ENCODE measurements around the gene UBE3C.
"Not testable (repeated sequence)": the region's sequence is repeated elsewhere in the genome, so short reads cannot be mapped to it uniquely, and the experiment has no call there.

Gene UBE3C

GRCh38 chr7:157125376-157126223, 13.1 kb upstream of the UBE3C start:
- no peak overlapping the region for H4K5ac ChIP-seq (ENCODE audit: low read length)
- H3K4ac ChIP-seq (ENCODE audit: low read depth, low read length) = no peak overlapping the region
- no peaks in the 10 kb centered on the region for H3K79me1 ChIP-seq (ENCODE audit: low read length)
- H3K27me3 ChIP-seq (ENCODE audit: insufficient read depth, low read length, poor library complexity) = no peaks in the 10 kb centered on the region
- H3K56ac ChIP-seq (ENCODE audit: low read length) = no peak overlapping the region
- H3K4me1 ChIP-seq (ENCODE audit: control insufficient read depth, low read depth, low read length) = no peaks in the 10 kb centered on the region
- DNase-seq = no peak
- H3K4me2 ChIP-seq (ENCODE audit: low read length) = no peak overlapping the region
- H3K79me2 ChIP-seq (ENCODE audit: control insufficient read depth, insufficient read depth, low read length) = no peaks in the 10 kb centered on the region
- H3K4me3 ChIP-seq (ENCODE audit: low read length) = no peak overlapping the region
- no peak overlapping the region for H2BK15ac ChIP-seq (replicated peaks; ENCODE audit: low read depth)
- no peak overlapping the region for H3K9ac ChIP-seq (ENCODE audit: low read length)
- no peak overlapping the region for H3K18ac ChIP-seq (ENCODE audit: low read length)
- H2BK120ac ChIP-seq (ENCODE audit: low read depth, low read length) = no peak overlapping the region
- no CpG with 5 or more reads among the region's 26 CpGs for WGBS (ENCODE audit: extremely low coverage, insufficient coverage, low lambda C conversion rate)
- H3K36me3 ChIP-seq (ENCODE audit: control insufficient read depth, insufficient read depth, low read length) = no peaks in the 10 kb centered on the region
- H3K23ac ChIP-seq (ENCODE audit: low read length) = no peak overlapping the region
- no peak overlapping the region for H2AK5ac ChIP-seq (ENCODE audit: low read length)
- no peak overlapping the region for H2BK5ac ChIP-seq (ENCODE audit: low read length)
- no peak overlapping the region for H3K27ac ChIP-seq (ENCODE audit: low read depth, low read length)
- H4K8ac ChIP-seq (ENCODE audit: low read depth, low read length) = no peak overlapping the region

- no peaks in the 10 kb centered on the region for H3K36me3 ChIP-seq (ENCODE audit: control insufficient read depth, insufficient read depth, low read length)
- WGBS (ENCODE audit: extremely low coverage, insufficient coverage, low lambda C conversion rate) = no CpG with 5 or more reads among the region's 11 CpGs
- no peak overlapping the region for H2BK5ac ChIP-seq (ENCODE audit: low read length)
- no peak overlapping the region for H3K56ac ChIP-seq (ENCODE audit: low read length)
- H4K5ac ChIP-seq (ENCODE audit: low read length) = no peak overlapping the region
- H3K27me3 ChIP-seq (ENCODE audit: insufficient read depth, low read length, poor library complexity) = no peaks in the 10 kb centered on the region
- no peak overlapping the region for H3K4me3 ChIP-seq (ENCODE audit: low read length)
- no peak overlapping the region for H2AK5ac ChIP-seq (ENCODE audit: low read length)
- no peaks in the 10 kb centered on the region for H3K79me2 ChIP-seq (ENCODE audit: control insufficient read depth, insufficient read depth, low read length)
- no peak overlapping the region for H3K23ac ChIP-seq (ENCODE audit: low read length)
- no peak overlapping the region for H3K9ac ChIP-seq (ENCODE audit: low read length)
- no peak for DNase-seq
- no peak overlapping the region for H3K4me2 ChIP-seq (ENCODE audit: low read length)
- no peak overlapping the region for H3K18ac ChIP-seq (ENCODE audit: low read length)
- H3K27ac ChIP-seq (ENCODE audit: low read depth, low read length) = no peak overlapping the region
- H3K4me1 ChIP-seq (ENCODE audit: control insufficient read depth, low read depth, low read length) = no peaks in the 10 kb centered on the region
- H2BK120ac ChIP-seq (ENCODE audit: low read depth, low read length) = no peak overlapping the region
- H3K4ac ChIP-seq (ENCODE audit: low read depth, low read length) = no peak overlapping the region
- H2BK15ac ChIP-seq (replicated peaks; ENCODE audit: low read depth) = no peak overlapping the region
- H3K79me1 ChIP-seq (ENCODE audit: low read length) = no peaks in the 10 kb centered on the region
- H4K8ac ChIP-seq (ENCODE audit: low read depth, low read length) = no peak overlapping the region
Measured at GRCh38 chr7:157126921-157127320, 11.8 kb upstream of the UBE3C start.

- Histone ChIP-seq H3K79me1 (ENCODE audit: low read length) (no peaks in the 10 kb centered on the region), H3K23ac (ENCODE audit: low read length) (no peak overlapping the region), H4K5ac (ENCODE audit: low read length) (no peak overlapping the region), H3K56ac (ENCODE audit: low read length) (no peak overlapping the region), H3K4ac (ENCODE audit: low read depth, low read length) (no peak overlapping the region), H3K9ac (ENCODE audit: low read length) (no peak overlapping the region), H2BK120ac (ENCODE audit: low read depth, low read length) (no peak overlapping the region), H3K36me3 (ENCODE audit: control insufficient read depth, insufficient read depth, low read length) (no peaks in the 10 kb centered on the region), H3K27me3 (ENCODE audit: insufficient read depth, low read length, poor library complexity) (no peaks in the 10 kb centered on the region), H2BK15ac (replicated peaks; ENCODE audit: low read depth) (no peak overlapping the region), H3K4me2 (ENCODE audit: low read length) (no peak overlapping the region), H3K4me1 (ENCODE audit: control insufficient read depth, low read depth, low read length) (no peaks in the 10 kb centered on the region), H3K79me2 (ENCODE audit: control insufficient read depth, insufficient read depth, low read length) (no peaks in the 10 kb centered on the region), H4K8ac (ENCODE audit: low read depth, low read length) (no peak overlapping the region), H2BK5ac (ENCODE audit: low read length) (no peak overlapping the region), H3K4me3 (ENCODE audit: low read length) (no peak overlapping the region), H3K18ac (ENCODE audit: low read length) (no peak overlapping the region), H2AK5ac (ENCODE audit: low read length) (no peak overlapping the region), H3K27ac (ENCODE audit: low read depth, low read length) (no peak overlapping the region)
- DNase-seq = no peak
- no CpG with 5 or more reads among the region's 10 CpGs for WGBS (ENCODE audit: extremely low coverage, insufficient coverage, low lambda C conversion rate)
Measured at GRCh38 chr7:157129200-157129599, 9.5 kb upstream of the UBE3C start.

- Histone ChIP-seq H4K8ac (ENCODE audit: low read depth, low read length) (no peak overlapping the region), H3K4me2 (ENCODE audit: low read length) (no peak overlapping the region), H3K4ac (ENCODE audit: low read depth, low read length) (no peak overlapping the region), H3K36me3 (ENCODE audit: control insufficient read depth, insufficient read depth, low read length) (no peaks in the 10 kb centered on the region), H3K27me3 (ENCODE audit: insufficient read depth, low read length, poor library complexity) (no peaks in the 10 kb centered on the region), H2AK5ac (ENCODE audit: low read length) (no peak overlapping the region), H3K18ac (ENCODE audit: low read length) (no peak overlapping the region), H2BK5ac (ENCODE audit: low read length) (no peak overlapping the region), H3K56ac (ENCODE audit: low read length) (no peak overlapping the region), H3K4me3 (ENCODE audit: low read length) (no peak overlapping the region), H3K79me2 (ENCODE audit: control insufficient read depth, insufficient read depth, low read length) (no peaks in the 10 kb centered on the region), H3K27ac (ENCODE audit: low read depth, low read length) (no peak overlapping the region), H3K9ac (ENCODE audit: low read length) (no peak overlapping the region), H3K4me1 (ENCODE audit: control insufficient read depth, low read depth, low read length) (no peaks in the 10 kb centered on the region), H3K79me1 (ENCODE audit: low read length) (no peaks in the 10 kb centered on the region), H2BK15ac (replicated peaks; ENCODE audit: low read depth) (no peak overlapping the region), H4K5ac (ENCODE audit: low read length) (no peak overlapping the region), H3K23ac (ENCODE audit: low read length) (no peak overlapping the region), H2BK120ac (ENCODE audit: low read depth, low read length) (no peak overlapping the region)
- DNase-seq = no peak
- no CpG with 5 or more reads among the region's 15 CpGs for WGBS (ENCODE audit: extremely low coverage, insufficient coverage, low lambda C conversion rate)
Measured at GRCh38 chr7:157129907-157130460, 8.7 kb upstream of the UBE3C start.

GRCh38 chr7:157130849-157131248, 7.9 kb upstream of the UBE3C start:
- not testable (repeated sequence) for H3K36me3 ChIP-seq (ENCODE audit: control insufficient read depth, insufficient read depth, low read length); H3K9ac ChIP-seq (ENCODE audit: low read length); H3K56ac ChIP-seq (ENCODE audit: low read length); H3K4me1 ChIP-seq (ENCODE audit: control insufficient read depth, low read depth, low read length); H2BK120ac ChIP-seq (ENCODE audit: low read depth, low read length); H3K27ac ChIP-seq (ENCODE audit: low read depth, low read length); H2AK5ac ChIP-seq (ENCODE audit: low read length); H2BK5ac ChIP-seq (ENCODE audit: low read length); H3K23ac ChIP-seq (ENCODE audit: low read length); H2BK15ac ChIP-seq (replicated peaks; ENCODE audit: low read depth); DNase-seq; H3K79me1 ChIP-seq (ENCODE audit: low read length); H4K8ac ChIP-seq (ENCODE audit: low read depth, low read length); H3K18ac ChIP-seq (ENCODE audit: low read length); H3K4me3 ChIP-seq (ENCODE audit: low read length); H3K27me3 ChIP-seq (ENCODE audit: insufficient read depth, low read length, poor library complexity); H3K79me2 ChIP-seq (ENCODE audit: control insufficient read depth, insufficient read depth, low read length); H3K4me2 ChIP-seq (ENCODE audit: low read length); H4K5ac ChIP-seq (ENCODE audit: low read length); H3K4ac ChIP-seq (ENCODE audit: low read depth, low read length)
- WGBS (ENCODE audit: extremely low coverage, insufficient coverage, low lambda C conversion rate) = no CpG with 5 or more reads among the region's 2 CpGs

All from mesendoderm (in vitro differentiated cells).